Measurements from ENCODE around the gene CATSPER3.

Gene CATSPER3

DNA sequence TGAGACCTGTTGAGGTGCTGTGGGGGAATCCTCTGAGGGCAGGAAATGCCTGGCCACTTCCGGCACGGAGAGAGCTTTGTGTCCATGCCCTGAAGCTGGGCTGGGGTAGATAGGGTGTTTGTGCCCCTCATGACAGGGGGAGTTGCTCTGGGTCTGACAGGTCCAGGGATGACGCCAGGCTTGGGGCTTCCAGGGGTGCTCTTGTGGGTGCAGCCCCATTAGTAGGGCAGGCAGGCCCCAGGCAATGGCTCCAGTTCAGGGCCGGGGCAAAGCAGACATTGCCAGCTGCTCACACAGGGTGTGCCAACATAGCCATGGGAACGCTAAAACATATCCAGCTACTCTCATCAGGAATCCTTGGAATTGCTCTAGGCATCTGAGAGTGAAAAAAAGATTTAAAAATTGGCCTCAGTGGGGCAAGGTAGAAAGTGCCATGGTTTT, 45.3 kb downstream of the CATSPER3 start:
- H3K27ac ChIP-seq (ENCODE audit: low read depth, low read length): no peak overlapping the region
- peaks cover 29% of the 10 kb centered on the region for H3K4me1 ChIP-seq (ENCODE audit: insufficient read depth, low read length)

GRCh38 chr5:135013445-135013844, 45.7 kb downstream of the CATSPER3 start:
- Histone ChIP-seq H3K9me3 (ENCODE audit: low read length) (no peaks in the 10 kb centered on the region), H3K27ac (ENCODE audit: low read depth, low read length) (no peak overlapping the region), H3K9ac (ENCODE audit: low read length) (no peak overlapping the region), H3K4me3 (ENCODE audit: low read depth in 1 of 2, low read length in 2 of 2) (no peak overlapping the region), H3K4me1 (ENCODE audit: insufficient read depth, low read length) (peaks cover 29% of the 10 kb centered on the region), H3K36me3 (ENCODE audit: insufficient read depth, low read length) (no peaks in the 10 kb centered on the region), H3K27me3 (ENCODE audit: control insufficient read depth in 1 of 2, insufficient read depth in 2 of 2, low read length in 2 of 2) (no peaks in the 10 kb centered on the region)

More for the DNA sequence above, 45.3 kb downstream of the CATSPER3 start:
- Histone ChIP-seq H3K36me3 (ENCODE audit: insufficient read depth, low read length) (no peaks in the 10 kb centered on the region), H3K9me3 (ENCODE audit: low read length) (no peaks in the 10 kb centered on the region), H3K4me3 (ENCODE audit: low read depth in 1 of 2, low read length in 2 of 2) (no peak overlapping the region), H3K9ac (ENCODE audit: low read length) (no peak overlapping the region), H3K27me3 (ENCODE audit: control insufficient read depth in 1 of 2, insufficient read depth in 2 of 2, low read length in 2 of 2) (no peaks in the 10 kb centered on the region)

GRCh38 chr5:135013947-135014570, 46.4 kb downstream of the CATSPER3 start:
- H3K9me3 ChIP-seq (ENCODE audit: low read length): no peaks in the 10 kb centered on the region
- H3K4me3 ChIP-seq (ENCODE audit: low read depth in 1 of 2, low read length in 2 of 2): no peak overlapping the region
- no peak overlapping the region for H3K9ac ChIP-seq (ENCODE audit: low read length)
- H3K36me3 ChIP-seq (ENCODE audit: insufficient read depth, low read length): no peaks in the 10 kb centered on the region
- H3K27ac ChIP-seq (ENCODE audit: low read depth, low read length): no peak overlapping the region
- H3K27me3 ChIP-seq (ENCODE audit: control insufficient read depth in 1 of 2, insufficient read depth in 2 of 2, low read length in 2 of 2): no peaks in the 10 kb centered on the region
- H3K4me1 ChIP-seq (ENCODE audit: insufficient read depth, low read length): peaks cover 29% of the 10 kb centered on the region

- no peak overlapping the region for H3K4me3 ChIP-seq (ENCODE audit: low read depth in 1 of 2, low read length in 2 of 2)
Observed at GRCh38 chr5:135015942-135016341, 48.2 kb downstream of the CATSPER3 start.

DNA sequence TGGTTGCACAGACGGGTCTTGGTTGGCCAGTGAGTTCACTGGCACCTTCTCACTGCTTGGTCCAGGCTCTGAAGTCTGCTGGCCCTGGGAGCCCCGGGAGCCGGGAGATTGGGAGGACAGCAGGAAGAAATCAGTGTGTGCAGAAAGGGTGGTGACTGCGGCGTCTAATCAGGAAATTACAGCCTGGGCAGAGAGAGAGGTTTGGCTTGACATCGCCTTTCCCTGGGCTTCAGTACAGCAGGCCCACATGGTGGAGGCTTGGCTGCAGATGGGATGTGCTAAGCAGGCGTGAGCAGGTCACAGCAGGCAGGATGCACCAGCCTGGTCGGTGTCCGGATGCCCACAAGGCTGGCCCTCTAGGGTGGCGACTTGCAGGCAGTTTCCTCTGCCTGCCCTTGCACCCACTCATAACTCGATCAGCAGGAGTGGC, 49.2 kb downstream of the CATSPER3 start:
- no peak overlapping the region for H3K9ac ChIP-seq (ENCODE audit: low read length)
- H3K4me1 ChIP-seq (ENCODE audit: insufficient read depth, low read length): peaks cover 29% of the 10 kb centered on the region
- no peak overlapping the region for H3K27ac ChIP-seq (ENCODE audit: low read depth, low read length)
- H3K36me3 ChIP-seq (ENCODE audit: insufficient read depth, low read length): no peaks in the 10 kb centered on the region
- H3K4me3 ChIP-seq (ENCODE audit: low read depth in 1 of 2, low read length in 2 of 2): no peak overlapping the region
- H3K9me3 ChIP-seq (ENCODE audit: low read length): no peaks in the 10 kb centered on the region
- no peaks in the 10 kb centered on the region for H3K27me3 ChIP-seq (ENCODE audit: control insufficient read depth in 1 of 2, insufficient read depth in 2 of 2, low read length in 2 of 2)

More at GRCh38 chr5:135015942-135016341, 48.2 kb downstream of the CATSPER3 start:
- Histone ChIP-seq H3K27me3 (ENCODE audit: control insufficient read depth in 1 of 2, insufficient read depth in 2 of 2, low read length in 2 of 2) (no peaks in the 10 kb centered on the region), H3K27ac (ENCODE audit: low read depth, low read length) (no peak overlapping the region), H3K9me3 (ENCODE audit: low read length) (no peaks in the 10 kb centered on the region), H3K9ac (ENCODE audit: low read length) (no peak overlapping the region), H3K36me3 (ENCODE audit: insufficient read depth, low read length) (no peaks in the 10 kb centered on the region), H3K4me1 (ENCODE audit: insufficient read depth, low read length) (peaks cover 29% of the 10 kb centered on the region)

DNA sequence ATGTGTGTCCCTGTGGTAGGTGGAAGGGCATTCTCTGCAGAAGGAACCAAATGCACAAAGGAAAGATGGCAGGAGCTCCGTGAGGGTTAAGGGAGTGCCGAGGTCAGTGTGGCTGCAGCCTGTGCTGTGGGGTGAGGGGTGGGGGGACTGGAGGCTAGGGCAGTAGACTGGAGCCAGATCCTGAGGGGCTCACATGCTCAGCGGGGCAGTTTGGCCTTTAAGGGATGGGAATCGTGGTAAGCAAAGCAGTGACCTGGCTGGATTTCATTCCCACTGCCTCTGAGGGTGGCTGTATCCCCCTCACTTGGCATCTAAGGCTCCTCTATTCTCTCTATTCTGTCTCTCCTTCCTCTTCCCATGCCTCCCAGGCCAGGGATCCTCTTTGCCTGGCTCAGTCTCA, 50.8 kb downstream of the CATSPER3 start:
- no peak overlapping the region for H3K9ac ChIP-seq (ENCODE audit: low read length)
- no peak overlapping the region for H3K27ac ChIP-seq (ENCODE audit: low read depth, low read length)
- H3K9me3 ChIP-seq (ENCODE audit: low read length): no peaks in the 10 kb centered on the region
- no peaks in the 10 kb centered on the region for H3K27me3 ChIP-seq (ENCODE audit: control insufficient read depth in 1 of 2, insufficient read depth in 2 of 2, low read length in 2 of 2)
- H3K36me3 ChIP-seq (ENCODE audit: insufficient read depth, low read length): no peaks in the 10 kb centered on the region
- no peak overlapping the region for H3K4me3 ChIP-seq (ENCODE audit: low read depth in 1 of 2, low read length in 2 of 2)
- peaks cover 15% of the 10 kb centered on the region for H3K4me1 ChIP-seq (ENCODE audit: insufficient read depth, low read length)

- H3K36me3 ChIP-seq (ENCODE audit: insufficient read depth, low read length): no peaks in the 10 kb centered on the region
- no peaks in the 10 kb centered on the region for H3K9me3 ChIP-seq (ENCODE audit: low read length)
Observed at GRCh38 chr5:135019314-135019713, 51.6 kb downstream of the CATSPER3 start.

DNA sequence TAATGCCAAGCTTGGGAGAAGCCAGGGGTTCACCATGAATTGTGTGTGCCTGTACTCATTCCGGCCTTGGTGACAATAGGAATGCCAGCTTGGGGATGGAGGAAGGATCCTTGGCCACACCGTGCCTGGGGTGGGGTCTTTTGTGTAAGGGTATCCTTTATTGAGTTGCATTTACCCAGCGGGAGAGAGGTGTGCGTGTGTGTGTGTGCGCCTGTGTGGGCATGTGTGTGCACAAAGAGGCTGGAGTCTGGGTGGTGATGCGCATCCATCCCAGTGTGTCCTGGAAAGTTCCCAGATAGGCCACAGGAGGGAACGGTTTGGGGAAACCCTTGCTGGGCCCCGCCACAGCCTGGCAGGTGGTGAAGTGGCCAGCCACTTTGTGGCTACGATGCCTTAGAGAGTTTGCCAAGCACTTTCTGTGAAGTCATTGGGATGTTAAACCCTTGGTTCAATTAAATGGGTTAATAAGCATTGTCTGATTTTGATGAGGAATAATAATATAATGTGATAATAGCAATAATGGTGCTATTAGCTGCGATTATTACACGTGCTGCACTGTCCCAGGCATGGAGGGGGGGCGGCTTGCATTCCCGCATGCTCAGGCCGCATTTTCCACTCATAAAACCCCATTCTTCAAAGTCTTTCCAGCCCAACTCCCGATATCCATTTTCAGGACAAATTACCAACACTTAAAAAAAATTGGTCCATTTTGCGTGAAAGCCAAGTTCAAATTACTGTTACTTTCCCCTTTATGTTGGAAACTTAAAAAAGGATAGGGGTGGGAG, 52.6 kb downstream of the CATSPER3 start:
- no peaks in the 10 kb centered on the region for H3K36me3 ChIP-seq (ENCODE audit: insufficient read depth, low read length)
- H3K4me1 ChIP-seq (ENCODE audit: insufficient read depth, low read length): no peaks in the 10 kb centered on the region
- H3K9ac ChIP-seq (ENCODE audit: low read length): no peak overlapping the region
- no peak overlapping the region for H3K27ac ChIP-seq (ENCODE audit: low read depth, low read length)
- no peaks in the 10 kb centered on the region for H3K9me3 ChIP-seq (ENCODE audit: low read length)
- no peak overlapping the region for H3K4me3 ChIP-seq (ENCODE audit: low read depth in 1 of 2, low read length in 2 of 2)
- H3K27me3 ChIP-seq (ENCODE audit: control insufficient read depth in 1 of 2, insufficient read depth in 2 of 2, low read length in 2 of 2): no peaks in the 10 kb centered on the region

More at GRCh38 chr5:135019314-135019713, 51.6 kb downstream of the CATSPER3 start:
- H3K9ac ChIP-seq (ENCODE audit: low read length): no peak overlapping the region
- H3K4me3 ChIP-seq (ENCODE audit: low read depth in 1 of 2, low read length in 2 of 2): no peak overlapping the region
- no peak overlapping the region for H3K27ac ChIP-seq (ENCODE audit: low read depth, low read length)
- no peaks in the 10 kb centered on the region for H3K27me3 ChIP-seq (ENCODE audit: control insufficient read depth in 1 of 2, insufficient read depth in 2 of 2, low read length in 2 of 2)
- peaks cover 7% of the 10 kb centered on the region for H3K4me1 ChIP-seq (ENCODE audit: insufficient read depth, low read length)

DNA sequence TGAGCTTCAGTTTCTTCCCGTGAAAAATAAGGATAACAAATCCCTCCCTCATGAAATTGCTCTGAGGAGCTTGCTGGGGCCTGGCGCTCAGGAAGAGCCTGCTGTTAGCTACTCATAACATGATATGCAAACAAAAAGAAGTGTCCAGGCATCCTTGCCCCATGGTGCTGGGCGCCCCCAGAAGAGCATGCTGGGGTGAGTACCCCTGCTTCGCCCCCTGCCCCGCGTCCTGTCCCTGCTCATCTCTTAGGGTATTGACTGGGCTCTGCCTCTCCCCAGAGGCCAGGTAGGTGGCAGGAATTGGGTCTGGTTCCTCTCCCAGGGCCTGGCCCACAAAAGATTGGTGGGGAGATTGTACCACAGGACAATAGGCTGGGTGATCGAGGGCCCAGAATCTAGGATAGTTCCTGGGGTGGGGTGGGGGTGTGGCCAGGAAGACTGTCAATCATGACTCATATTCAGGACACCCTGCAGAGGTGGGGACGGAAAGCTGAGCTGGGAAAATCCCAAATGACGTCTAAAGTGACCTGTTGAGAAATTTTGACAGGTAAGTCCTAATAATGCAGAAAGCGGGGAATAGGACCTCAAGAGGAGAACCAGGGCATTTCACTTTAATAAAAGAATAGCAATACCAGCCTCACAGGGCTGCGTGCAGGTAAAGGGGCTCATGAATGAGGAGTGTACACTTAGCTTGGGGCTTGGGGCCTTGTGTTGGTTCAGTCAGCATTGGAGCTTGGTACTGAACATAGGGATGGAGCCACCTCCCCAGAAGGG, 57.4 kb downstream of the CATSPER3 start:
- Histone ChIP-seq H3K27me3 (ENCODE audit: control insufficient read depth in 1 of 2, insufficient read depth in 2 of 2, low read length in 2 of 2) (peaks cover 29 to 39% of the 10 kb centered on the region in 2 donors), H3K36me3 (ENCODE audit: insufficient read depth, low read length) (no peaks in the 10 kb centered on the region), H3K4me3 (ENCODE audit: low read depth in 1 of 2, low read length in 2 of 2) (no peak overlapping the region), H3K9me3 (ENCODE audit: low read length) (no peaks in the 10 kb centered on the region), H3K9ac (ENCODE audit: low read length) (no peak overlapping the region), H3K4me1 (ENCODE audit: insufficient read depth, low read length) (peaks cover 2% of the 10 kb centered on the region), H3K27ac (ENCODE audit: low read depth, low read length) (no peak overlapping the region)

DNA sequence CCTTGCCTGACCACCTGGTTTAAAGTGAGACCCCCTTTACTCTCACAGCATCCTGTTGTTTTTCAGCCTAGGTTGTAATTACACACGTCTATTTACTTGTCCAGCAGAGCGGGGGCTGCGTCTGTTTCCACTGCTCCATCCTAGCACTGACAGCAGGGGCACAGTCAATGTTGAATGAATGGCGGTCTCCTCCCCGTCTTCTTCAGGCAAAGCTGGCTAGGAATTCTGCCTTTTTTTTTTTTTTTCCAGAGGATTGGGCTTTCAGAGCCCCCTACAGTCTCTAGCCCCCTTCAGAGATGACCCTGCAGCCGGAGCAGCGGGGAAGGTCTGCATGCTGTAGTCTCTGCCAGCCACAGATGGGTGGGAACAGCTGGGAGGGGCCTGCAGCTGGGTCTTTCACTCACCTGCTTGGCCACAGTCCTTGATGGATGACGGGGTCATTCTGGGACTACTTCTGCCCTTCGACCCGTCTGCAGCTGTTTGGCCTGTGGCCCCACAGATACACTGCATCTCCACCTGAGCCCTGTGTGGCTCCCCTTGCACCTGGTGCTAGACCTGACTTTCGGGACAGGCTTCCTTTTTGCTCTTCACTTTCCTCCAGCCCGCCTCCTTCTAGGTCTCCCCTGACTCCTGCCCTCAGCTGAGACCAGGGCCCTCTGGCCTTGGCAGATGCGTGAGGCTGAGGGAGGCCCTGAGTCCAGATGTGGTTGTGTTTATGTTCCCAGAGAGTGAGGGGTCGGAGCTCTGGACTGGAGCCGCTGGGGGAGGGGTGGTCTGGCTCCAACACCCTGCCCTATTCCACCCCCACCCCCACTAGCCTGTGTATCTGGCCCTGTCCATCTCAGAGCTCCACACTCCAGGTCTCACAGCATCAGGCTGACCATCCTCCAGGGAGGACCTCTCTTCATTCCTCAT, 58.3 kb downstream of the CATSPER3 start:
- Histone ChIP-seq H3K4me1 (ENCODE audit: insufficient read depth, low read length) (peaks cover 10% of the 10 kb centered on the region), H3K27me3 (ENCODE audit: control insufficient read depth in 1 of 2, insufficient read depth in 2 of 2, low read length in 2 of 2) (peaks cover 38 to 47% of the 10 kb centered on the region in 2 donors), H3K4me3 (ENCODE audit: low read depth in 1 of 2, low read length in 2 of 2) (no peak overlapping the region), H3K36me3 (ENCODE audit: insufficient read depth, low read length) (no peaks in the 10 kb centered on the region), H3K9me3 (ENCODE audit: low read length) (no peaks in the 10 kb centered on the region), H3K27ac (ENCODE audit: low read depth, low read length) (no peak overlapping the region), H3K9ac (ENCODE audit: low read length) (no peak overlapping the region)
